Measurements from ENCODE around the gene ZNF576.

- TF ChIP-seq, protein P1, sequence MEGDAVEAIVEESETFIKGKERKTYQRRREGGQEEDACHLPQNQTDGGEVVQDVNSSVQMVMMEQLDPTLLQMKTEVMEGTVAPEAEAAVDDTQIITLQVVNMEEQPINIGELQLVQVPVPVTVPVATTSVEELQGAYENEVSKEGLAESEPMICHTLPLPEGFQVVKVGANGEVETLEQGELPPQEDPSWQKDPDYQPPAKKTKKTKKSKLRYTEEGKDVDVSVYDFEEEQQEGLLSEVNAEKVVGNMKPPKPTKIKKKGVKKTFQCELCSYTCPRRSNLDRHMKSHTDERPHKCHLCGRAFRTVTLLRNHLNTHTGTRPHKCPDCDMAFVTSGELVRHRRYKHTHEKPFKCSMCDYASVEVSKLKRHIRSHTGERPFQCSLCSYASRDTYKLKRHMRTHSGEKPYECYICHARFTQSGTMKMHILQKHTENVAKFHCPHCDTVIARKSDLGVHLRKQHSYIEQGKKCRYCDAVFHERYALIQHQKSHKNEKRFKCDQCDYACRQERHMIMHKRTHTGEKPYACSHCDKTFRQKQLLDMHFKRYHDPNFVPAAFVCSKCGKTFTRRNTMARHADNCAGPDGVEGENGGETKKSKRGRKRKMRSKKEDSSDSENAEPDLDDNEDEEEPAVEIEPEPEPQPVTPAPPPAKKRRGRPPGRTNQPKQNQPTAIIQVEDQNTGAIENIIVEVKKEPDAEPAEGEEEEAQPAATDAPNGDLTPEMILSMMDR (IDR thresholded peaks at IDR 0.05; ENCODE audit: insufficient read depth, low read length, poor library complexity, severe bottlenecking), result no peak
- TF ChIP-seq EZH2phosphoT487 (conservative IDR thresholded peaks at IDR 0.05; ENCODE audit: low read length), result no peak
These were observed 44.0 kb downstream of the ZNF576 start for GRCh38 chr19:43640424-43640757.

Data from SU-DHL-6 (cell line).